A673 (cell line): ENCODE measurements around the gene COG7.
"Not testable (repeated sequence)": the region's sequence is repeated elsewhere in the genome, so short reads cannot be mapped to it uniquely, and the experiment has no call there.

ENCODE experiments used
- CTCF ChIP-seq: fragments of 300-800, 200-600 bp; sonication (generic); conservative IDR thresholded peaks from 2 replicates; pipeline ENCODE4 v1.5.1; 2017; ENCODE audit warnings: low read depth, mild to moderate bottlenecking, antibody characterized with exemption, low read length, moderate library complexity, mixed read lengths
- EZH2 ChIP-seq: fragments of 200-600 bp; sonication (generic); IDR thresholded peaks from 2 replicates; pipeline ENCODE4 v1.6.1; 2017; ENCODE audit warnings: borderline replicate concordance, low read depth, mild to moderate bottlenecking, mixed read lengths, antibody characterized with exemption, low read length; ENCODE audit not compliant: poor library complexity, severe bottlenecking

DNA sequence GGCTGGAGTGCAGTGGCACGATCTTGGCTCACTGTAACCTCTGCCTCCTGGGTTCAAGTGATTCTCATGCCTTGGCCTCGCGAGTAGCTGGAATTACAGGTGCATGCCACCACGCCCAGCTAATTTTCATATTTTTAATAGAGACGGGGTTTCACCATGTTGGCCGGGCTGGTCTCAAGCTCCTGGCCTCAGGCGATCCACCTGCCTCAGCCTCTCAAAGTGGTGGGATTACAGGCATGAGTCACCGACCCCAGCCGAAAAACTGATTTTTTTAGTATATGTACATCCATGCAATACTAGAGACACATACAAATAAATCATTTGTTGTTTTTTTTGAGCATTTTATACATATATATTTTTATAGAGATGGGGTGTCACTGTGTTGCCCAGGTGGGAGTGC is 71.3 kb downstream of the COG7 start:
- not testable (repeated sequence) for TF ChIP-seq CTCF, EZH2
